Ovary (tissue), 3 donors: ENCODE measurements around the gene TRAPPC3.

Source experiments
- POLR2A ChIP-seq: fragments of 450-650 bp; IDR thresholded peaks from one replicate; pipeline ENCODE4 v1.6.1; 2017; ENCODE audit warnings: antibody characterized with exemption, mild to moderate bottlenecking, moderate library complexity
- TF ChIP-seq, protein P1 (sequence below), 3 donors: fragments of 450-650 bp in 2 of 3; fragments of 200-600 bp in 1 of 3; IDR thresholded peaks; one replicate each; pipeline versions ENCODE4 v1.5.1 to v1.8.0; 2016 to 2022; ENCODE audit warnings: antibody characterized with exemption in 3 of 3, mild to moderate bottlenecking in 1 of 3
- donor health status: DM: no; HTN: no; CAD: no.

DNA sequence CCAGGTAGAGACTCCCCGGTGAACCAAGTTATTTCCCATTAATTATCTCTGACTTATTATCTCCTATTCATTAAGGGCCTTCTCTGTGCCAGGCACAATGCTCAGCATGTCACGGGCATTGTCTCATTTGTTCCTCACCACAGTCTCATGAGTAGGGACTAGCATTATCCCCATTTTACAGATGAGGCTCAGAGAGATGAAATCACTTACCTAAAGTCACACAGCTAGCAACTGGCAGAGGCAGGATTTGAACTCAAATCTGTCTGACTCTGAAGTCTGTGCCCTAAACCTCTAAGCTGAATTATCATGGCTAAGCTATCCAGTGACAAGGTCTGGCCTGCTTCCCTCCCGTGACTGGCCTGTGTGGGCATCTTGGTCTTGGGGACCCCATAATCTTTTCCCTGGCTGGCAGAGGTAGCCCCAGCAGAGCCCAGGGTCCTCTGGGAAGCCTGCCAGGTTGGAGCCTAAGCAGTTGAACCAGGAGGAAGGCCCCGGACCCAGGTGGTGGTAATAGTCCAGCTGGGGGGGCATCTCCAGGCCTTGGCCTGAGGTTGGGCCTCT lies 11.2 kb upstream of the TRAPPC3 start:
- TF ChIP-seq, protein P1, sequence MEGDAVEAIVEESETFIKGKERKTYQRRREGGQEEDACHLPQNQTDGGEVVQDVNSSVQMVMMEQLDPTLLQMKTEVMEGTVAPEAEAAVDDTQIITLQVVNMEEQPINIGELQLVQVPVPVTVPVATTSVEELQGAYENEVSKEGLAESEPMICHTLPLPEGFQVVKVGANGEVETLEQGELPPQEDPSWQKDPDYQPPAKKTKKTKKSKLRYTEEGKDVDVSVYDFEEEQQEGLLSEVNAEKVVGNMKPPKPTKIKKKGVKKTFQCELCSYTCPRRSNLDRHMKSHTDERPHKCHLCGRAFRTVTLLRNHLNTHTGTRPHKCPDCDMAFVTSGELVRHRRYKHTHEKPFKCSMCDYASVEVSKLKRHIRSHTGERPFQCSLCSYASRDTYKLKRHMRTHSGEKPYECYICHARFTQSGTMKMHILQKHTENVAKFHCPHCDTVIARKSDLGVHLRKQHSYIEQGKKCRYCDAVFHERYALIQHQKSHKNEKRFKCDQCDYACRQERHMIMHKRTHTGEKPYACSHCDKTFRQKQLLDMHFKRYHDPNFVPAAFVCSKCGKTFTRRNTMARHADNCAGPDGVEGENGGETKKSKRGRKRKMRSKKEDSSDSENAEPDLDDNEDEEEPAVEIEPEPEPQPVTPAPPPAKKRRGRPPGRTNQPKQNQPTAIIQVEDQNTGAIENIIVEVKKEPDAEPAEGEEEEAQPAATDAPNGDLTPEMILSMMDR (IDR thresholded peaks at IDR 0.05): no peak
- no peak for TF ChIP-seq POLR2A
